SH-SY5Y (cell line): ENCODE measurements around the gene SIK3.

Experiments
- GATA2 ChIP-seq: IDR thresholded peaks from 2 replicates; pipeline ENCODE4 v1.6.1; 2011; ENCODE audit warnings: mild to moderate bottlenecking, low read depth, low read length
- GATA3 ChIP-seq: IDR thresholded peaks from 2 replicates; pipeline ENCODE4 v1.6.1; 2011; ENCODE audit warnings: low read depth, mild to moderate bottlenecking, low read length, moderate library complexity

The SIK3 gene

DNA sequence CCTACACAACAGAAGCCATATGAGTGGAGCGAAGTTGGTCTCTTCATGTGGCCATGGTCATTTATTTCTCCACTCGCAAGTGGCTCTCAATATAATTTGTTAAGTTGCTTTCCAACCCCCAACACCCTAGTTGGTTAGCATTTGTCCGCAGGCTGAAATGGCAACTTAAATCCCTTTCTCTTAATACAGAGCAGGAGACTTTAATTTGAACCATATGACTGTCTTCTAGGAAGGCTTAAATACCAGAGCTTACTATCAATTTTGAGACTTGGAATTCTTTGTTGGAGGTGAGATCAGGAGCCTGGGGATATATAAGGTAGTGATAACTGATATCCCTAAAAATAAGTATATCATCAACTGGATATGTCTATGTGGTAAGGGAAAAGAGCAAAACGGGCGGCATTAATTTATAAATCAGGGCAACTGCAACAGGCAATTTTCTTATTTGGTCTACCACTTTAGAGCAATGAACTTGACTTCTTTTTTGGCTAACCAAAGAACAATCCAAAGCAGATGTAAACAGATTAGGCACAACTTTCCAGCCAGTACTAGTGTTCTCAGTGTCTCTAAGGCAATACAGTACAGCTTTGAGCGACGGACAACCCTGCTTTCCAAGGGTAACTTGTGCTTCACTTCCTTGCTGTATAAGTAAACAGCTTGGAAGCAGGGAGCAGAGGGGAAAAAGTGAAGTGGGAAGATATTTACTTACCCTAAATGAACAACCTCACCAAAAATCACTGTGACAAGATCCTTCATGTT is 186.1 kb downstream of the SIK3 start:
- TF ChIP-seq GATA2 (no peak), GATA3 (no peak)

DNA sequence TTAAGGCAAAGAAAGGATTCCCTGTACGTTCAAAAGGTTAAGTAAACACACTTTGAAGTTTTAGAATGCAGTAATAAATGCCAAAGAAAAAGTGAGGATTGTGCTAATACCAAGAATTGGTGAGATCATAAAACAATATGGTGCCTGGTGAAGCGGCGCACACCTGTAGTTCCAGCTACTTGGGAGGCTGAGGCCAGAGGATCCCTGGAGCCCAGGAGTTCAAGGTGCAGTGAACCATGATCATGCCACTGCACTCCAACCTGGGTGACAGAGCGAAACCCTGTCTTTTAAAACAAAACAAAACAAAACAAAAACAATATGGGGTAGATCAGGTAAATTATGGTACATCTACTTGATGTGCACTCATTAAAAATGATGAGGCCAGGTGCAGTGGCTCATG is 187.4 kb downstream of the SIK3 start:
- TF ChIP-seq GATA2: no peak
- TF ChIP-seq GATA3: no peak

DNA sequence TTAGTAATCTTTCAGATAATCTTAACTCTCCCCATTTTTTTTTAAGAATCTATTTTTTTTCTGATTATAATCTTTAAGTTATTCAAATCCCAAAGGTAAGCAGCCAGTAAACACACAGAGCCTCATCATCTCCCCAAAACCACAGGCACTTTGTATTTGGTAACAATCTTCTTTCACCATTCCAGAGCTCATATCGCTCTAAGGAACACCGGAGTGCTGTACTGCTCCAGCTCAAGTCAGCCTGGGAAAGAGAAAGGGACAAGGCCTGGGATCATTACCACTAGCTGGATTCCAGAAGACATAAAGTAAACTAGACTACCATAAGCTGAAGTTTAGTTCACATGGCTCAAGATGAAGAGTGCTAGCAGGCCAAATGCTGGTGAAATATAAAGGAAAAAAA is 187.8 kb downstream of the SIK3 start:
- TF ChIP-seq GATA2: no peak
- TF ChIP-seq GATA3: no peak

DNA sequence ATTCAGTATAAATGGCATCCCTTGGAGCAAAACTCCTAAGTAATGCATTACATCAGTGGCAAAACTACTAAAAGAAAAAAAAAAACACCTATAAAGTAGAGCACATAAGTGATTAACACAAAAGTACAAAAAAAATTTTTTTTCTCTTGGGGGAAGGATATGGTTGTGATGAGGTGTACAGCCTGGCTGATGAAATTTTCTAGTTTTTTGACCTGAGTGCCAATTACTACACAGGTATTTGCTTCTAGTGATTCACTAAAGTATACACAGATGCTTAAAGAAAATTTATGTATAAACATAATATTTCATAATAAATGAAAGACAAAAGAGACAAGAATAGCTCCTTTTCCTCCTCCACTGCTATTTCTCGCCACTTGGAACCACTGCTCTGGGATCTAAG is 189.0 kb downstream of the SIK3 start:
- no peak for TF ChIP-seq GATA2
- TF ChIP-seq GATA3: no peak

DNA sequence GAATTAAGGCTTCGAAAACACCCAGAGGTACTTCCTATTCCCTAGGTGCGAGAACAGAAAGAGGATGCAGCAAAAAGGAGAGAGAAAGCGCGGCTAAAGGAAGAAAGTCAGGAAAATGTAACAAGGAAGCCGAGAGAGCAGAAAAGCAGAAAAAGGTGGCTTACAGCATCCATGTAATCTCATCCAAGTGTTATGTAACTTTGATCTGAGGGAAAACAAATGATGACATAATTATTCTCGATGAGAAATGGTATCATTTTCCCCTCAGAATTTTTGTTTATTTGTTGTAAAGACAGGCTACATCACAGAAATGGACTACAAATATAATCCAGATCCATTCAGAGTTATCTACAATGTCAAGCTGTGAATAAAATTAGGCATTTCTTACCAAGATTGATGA is 191.7 kb downstream of the SIK3 start:
- TF ChIP-seq GATA3: no peak
- no peak for TF ChIP-seq GATA2

DNA sequence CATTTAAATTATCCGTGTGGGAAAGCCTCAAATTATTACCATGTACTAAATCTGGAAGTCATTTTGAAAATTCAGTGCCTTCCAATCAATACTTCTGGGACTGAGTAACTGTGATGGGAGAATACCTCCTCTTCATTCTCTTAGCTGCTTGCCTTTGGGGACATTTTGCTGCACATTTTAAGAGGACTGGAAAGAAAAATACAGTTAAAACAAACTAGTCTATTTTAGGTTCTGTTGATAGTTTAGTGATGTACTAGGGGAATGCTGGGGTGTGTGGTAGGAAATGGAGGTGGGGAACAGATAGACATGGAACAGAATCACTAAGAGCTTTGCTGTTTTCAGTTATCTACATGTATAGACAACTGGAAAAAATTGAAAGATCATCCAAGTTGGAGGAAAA is 195.1 kb downstream of the SIK3 start:
- TF ChIP-seq GATA2 (no peak), GATA3 (no peak)

DNA sequence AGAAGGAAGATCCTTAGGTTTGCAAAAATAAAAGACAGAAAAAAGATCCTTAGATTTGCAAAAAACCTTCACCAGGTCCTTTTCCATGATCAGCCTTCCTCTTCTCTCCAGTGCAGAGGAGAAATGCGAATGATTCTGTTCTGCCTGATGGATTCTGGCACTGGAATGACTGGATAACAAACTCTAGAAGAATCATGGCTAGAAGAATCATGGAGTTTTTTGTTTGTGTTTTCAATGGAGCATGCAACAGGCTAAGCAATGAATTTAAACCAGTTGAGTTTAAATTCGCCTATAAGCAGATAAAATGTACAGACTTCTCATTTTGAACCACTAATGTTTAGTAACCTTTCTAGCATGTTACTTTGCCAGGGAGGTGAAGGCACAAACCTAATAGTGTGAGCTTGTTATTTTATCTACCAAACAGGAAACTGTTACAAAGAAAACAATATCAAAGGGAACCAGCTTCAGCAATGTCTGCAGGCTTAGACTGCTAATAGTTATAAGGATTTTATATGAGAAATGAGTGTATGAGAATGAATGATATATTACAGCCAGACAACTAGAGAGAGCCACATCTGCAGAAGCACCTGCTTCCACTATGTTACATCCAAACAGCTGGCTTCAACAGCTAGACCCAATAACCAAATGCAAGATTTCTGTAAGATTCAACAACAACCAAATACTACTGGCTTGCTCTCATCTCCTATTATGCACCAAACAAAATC is 196.1 kb downstream of the SIK3 start:
- no peak for TF ChIP-seq GATA3
- TF ChIP-seq GATA2: no peak

DNA sequence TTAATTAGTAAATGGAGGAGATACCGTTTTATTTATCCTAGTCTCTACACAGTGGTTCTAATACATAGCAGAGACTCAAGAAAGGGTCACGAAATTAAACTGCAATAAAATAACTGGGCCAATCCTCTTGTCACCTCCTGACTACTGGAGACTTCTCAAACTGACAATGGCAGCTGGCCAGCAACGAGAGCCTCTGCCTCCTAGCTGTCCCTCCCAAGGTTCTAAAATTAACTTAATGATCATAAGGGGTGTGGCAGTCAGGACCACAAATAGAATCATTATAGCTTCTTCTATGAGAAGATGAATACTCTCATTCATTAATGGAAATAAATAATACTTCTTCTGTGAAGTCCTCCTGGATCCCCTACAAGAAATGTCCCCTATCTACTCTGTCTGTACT is 197.0 kb downstream of the SIK3 start:
- TF ChIP-seq GATA2 (no peak), GATA3 (no peak)

DNA sequence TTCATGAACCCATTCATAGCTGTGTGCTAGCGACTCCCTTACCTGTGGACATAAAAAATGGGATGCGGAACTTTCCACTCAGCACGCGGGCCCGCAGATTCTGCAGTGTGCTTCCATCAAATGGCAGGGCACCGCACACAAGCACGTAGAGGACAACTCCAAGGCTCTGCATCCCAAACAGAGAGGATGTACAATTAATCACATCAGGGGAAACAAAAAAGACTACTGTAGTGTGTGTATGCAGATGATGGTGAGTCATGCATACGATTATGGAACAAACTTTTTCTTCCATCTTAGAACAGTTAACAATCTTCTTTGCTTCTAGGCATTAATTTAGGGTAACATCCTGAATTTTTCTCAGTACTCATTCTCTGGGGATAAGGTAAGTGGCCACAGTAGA is 202.0 kb downstream of the SIK3 start:
- TF ChIP-seq GATA3: no peak
- TF ChIP-seq GATA2: no peak

DNA sequence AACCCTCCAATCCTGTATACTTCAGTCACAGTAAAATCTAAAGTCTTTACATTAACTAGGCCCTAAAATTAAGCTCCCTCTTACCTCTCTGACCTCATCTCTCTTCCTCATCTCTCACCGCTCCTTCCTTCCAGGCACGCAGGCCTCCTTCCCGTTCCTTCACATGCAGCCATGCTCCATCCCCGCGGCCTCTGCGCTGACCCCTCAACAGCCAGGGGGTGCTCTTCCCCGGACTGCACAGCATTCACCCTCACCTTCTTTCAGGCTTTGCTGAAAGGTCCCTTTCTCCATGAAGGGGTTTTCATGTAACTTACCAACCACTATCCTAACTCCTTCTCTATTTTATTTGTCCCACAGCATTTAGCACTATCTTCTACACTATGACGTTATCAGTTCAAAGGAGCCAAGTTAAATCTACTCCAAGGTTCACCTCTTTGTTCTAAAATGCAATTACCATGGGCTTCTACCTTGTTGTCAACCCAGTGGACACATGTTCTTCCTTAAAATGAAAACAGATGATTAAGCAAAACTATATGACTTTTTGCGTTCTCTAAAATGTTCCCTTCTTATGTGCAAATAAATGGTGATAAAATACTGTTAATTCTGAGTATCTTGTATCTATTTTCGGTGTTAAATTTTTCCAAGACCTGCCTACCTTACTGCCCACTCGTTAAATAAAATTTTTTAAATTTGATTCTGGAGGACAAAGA is 203.0 kb downstream of the SIK3 start:
- TF ChIP-seq GATA2 (no peak), GATA3 (no peak)

DNA sequence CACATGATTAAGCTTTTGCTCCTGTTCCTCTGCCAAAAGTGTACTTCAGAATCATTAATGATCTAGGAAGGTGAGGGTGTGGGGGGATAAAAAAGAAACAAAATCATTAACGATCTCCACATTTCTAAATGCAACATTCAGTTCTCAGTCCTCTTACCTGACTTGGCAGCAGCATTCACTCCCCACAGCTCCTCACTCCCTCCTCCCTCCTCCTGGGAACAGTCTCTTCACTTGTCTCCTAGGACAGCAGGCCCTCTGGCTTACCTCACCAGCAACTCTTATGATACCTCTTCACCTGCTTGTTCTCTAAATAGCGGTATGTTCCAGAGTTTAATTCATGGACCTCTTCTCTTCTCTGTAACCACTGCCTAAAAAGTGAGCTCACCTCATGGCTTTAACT is 204.3 kb downstream of the SIK3 start:
- no peak for TF ChIP-seq GATA3
- no peak for TF ChIP-seq GATA2

DNA sequence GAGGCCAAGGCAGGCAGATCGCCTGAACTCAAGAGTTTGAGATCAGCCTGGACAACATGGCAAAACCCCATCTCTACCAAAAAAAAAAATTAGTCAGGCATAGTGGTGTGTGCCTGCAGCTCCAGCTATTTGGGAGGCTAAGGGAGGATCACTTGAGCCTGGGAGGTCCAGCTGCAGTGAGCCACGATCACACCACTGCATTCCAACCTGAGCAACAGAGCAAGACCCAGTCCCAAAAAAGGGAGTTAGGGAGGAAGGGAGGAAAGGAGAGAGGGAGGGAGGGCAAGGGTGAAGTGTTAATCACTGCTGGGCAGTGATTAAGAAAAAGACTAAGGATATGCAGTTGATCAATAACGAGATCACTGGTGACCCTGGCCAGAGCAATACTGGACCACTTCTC is 204.8 kb downstream of the SIK3 start:
- TF ChIP-seq GATA3 (no peak), GATA2 (no peak)

DNA sequence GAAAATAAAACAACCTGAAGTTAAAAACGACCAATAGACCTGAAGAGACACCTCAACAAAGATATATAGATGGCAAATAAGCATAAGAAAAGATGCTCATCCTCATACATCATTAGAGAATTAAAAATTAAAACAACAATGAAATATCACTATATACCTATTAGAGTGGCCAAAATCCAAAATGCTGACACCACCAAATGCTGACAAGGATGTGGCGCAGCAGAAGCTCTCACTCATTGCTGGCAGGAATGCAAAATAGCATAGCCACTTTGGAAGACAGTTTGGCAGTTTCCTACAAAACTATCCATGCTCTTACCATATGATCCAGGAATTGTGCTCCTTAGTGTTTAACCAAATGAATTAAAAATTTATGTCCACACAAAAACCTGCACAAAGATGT is 205.9 kb downstream of the SIK3 start:
- no peak for TF ChIP-seq GATA3
- TF ChIP-seq GATA2: no peak

DNA sequence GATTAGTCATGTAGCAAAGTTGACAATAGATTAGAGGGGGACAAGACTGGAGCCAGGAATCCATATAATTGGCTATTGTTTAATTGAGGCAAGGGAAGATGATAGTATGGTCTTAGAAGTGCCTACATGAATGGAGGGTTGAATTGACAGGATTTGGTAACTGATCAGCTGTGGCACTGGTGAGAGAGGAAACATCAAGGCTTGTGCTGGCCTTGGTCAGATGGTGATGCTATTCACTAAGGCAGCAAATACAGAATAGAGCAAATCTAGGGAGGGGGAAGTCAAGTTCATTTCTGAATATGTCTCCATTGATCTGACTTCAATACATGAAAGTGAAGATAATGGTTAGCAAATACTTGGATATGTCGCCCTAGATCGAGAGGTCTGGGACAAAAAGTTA is 206.5 kb downstream of the SIK3 start:
- no peak for TF ChIP-seq GATA2

DNA sequence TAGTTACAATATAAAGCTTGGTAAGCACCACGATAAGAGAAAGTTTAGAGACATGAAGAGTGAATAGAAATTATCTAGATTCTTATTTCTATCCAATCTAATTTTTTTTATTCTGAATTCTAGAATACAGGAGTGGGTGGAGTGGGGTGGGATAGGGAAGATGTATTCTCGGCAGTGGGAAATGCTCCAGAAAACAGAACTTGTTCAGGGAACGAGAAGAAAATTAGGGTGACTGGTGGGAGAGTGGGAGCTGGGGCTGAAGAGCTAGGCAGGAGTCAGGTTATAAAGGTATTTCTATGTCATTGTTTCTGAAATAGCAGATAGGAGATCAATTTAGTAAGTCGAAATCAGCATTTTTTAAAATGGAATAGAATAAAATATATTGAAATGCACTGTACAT is 207.6 kb downstream of the SIK3 start:
- TF ChIP-seq GATA3 (no peak), GATA2 (no peak)
